Smooth muscle cell (in vitro differentiated cells): ENCODE data around the gene KLF12. TPM values are rescaled to one million over a fixed set of nuclear protein-coding genes. Genes with fewer than 3 reads are reported as not detected.
A peak's percentile ranks its signal among the peaks of the same experiment; 100 is the strongest.

Source experiments
- DNase-seq: peaks from one replicate; lab custom pipeline; 2025; ENCODE audit not compliant: unreplicated experiment; lab: John Stamatoyannopoulos, UW
- H2AFZ ChIP-seq: fragments of 200-600 bp; sonication (generic); 2 replicates; pipeline ENCODE4 v1.6.0; 2016; ENCODE audit warnings: antibody characterized with exemption, low read depth, mild to moderate bottlenecking
- H3F3A ChIP-seq: fragments of 200-600 bp; sonication (generic); 2 replicates; pipeline ENCODE4 v1.6.0; 2017; ENCODE audit warnings: antibody characterized with exemption, low read depth
- H3K27ac ChIP-seq: fragments of 200-600 bp; sonication (generic); 2 replicates; pipeline ENCODE4 v1.5.1; 2016; ENCODE audit warnings: low read depth, mild to moderate bottlenecking
- H3K27me3 ChIP-seq: fragments of 200-600 bp; sonication (generic); 2 replicates; pipeline ENCODE4 v1.6.1; 2016; ENCODE audit warnings: low read depth, mild to moderate bottlenecking
- H3K36me3 ChIP-seq: fragments of 200-600 bp; sonication (generic); 2 replicates; pipeline ENCODE4 v1.5.1; 2016; ENCODE audit warnings: low read depth
- H3K4me1 ChIP-seq: fragments of 200-600 bp; sonication (generic); 2 replicates; pipeline ENCODE4 v1.5.1; 2016; ENCODE audit warnings: low read depth
- H3K4me2 ChIP-seq: fragments of 200-600 bp; sonication (generic); 2 replicates; pipeline ENCODE4 v1.6.0; 2016; ENCODE audit warnings: mild to moderate bottlenecking
- H3K4me3 ChIP-seq: fragments of 200-600 bp; sonication (generic); 2 replicates; pipeline ENCODE4 v1.5.1; 2016; ENCODE audit warnings: mild to moderate bottlenecking
- H3K79me2 ChIP-seq: fragments of 200-600 bp; sonication (generic); 2 replicates; pipeline ENCODE4 v1.6.0; 2016; ENCODE audit warnings: low read depth, mild to moderate bottlenecking
- H3K9ac ChIP-seq: fragments of 200-600 bp; sonication (generic); 2 replicates; pipeline ENCODE4 v1.6.0; 2016; ENCODE audit warnings: low read depth
- H3K9me3 ChIP-seq: fragments of 200-600 bp; sonication (generic); replicated peaks from 2 replicates; pipeline ENCODE4 v1.5.1; 2016; ENCODE audit warnings: low read depth
- H4K20me1 ChIP-seq: fragments of 200-600 bp; sonication (generic); 2 replicates; pipeline ENCODE4 v1.6.0; 2016; ENCODE audit warnings: low read depth
- WGBS: methylation state at CpG from one replicate; pipeline ENCODE4 v1.1.7; 2016; ENCODE audit warnings: low lambda C conversion rate; 5-methylcytosine and 5-hydroxymethylcytosine counted together
- polyA plus RNA-seq: library from polyadenylated mRNA; unstranded; fragments of >200 nt; fragmentation: Nextera tagmentation; extraction: Ambion mirVana; gene quantifications from 2 replicates; pipeline ENCODE4 v1.2.1, GENCODE V29; 2016
- total RNA-seq: library from RNA; depleted of rRNA; stranded (reverse); fragments of >200 nt; gene quantifications from 2 replicates; pipeline ENCODE4 v1.2.3, GENCODE V29; 2014
- TF ChIP-seq, protein P1 (sequence below): fragments of 200-600 bp; sonication (generic); IDR thresholded peaks from 2 replicates; pipeline ENCODE4 v1.5.1; 2017; ENCODE audit warnings: borderline replicate concordance, mild to moderate bottlenecking, antibody characterized with exemption; ENCODE audit not compliant: insufficient read depth, poor library complexity, severe bottlenecking

Gene KLF12
- total and polyA plus RNA-seq, 2 experiments from 2014 or later: 1.3 to 14.6 TPM

- no peaks in the 10 kb centered on the region for H3K9me3 ChIP-seq
- peak overlapping the region; percentile 80 for H2AFZ ChIP-seq
- TF ChIP-seq, protein P1, sequence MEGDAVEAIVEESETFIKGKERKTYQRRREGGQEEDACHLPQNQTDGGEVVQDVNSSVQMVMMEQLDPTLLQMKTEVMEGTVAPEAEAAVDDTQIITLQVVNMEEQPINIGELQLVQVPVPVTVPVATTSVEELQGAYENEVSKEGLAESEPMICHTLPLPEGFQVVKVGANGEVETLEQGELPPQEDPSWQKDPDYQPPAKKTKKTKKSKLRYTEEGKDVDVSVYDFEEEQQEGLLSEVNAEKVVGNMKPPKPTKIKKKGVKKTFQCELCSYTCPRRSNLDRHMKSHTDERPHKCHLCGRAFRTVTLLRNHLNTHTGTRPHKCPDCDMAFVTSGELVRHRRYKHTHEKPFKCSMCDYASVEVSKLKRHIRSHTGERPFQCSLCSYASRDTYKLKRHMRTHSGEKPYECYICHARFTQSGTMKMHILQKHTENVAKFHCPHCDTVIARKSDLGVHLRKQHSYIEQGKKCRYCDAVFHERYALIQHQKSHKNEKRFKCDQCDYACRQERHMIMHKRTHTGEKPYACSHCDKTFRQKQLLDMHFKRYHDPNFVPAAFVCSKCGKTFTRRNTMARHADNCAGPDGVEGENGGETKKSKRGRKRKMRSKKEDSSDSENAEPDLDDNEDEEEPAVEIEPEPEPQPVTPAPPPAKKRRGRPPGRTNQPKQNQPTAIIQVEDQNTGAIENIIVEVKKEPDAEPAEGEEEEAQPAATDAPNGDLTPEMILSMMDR: no peak
- peak overlapping the region; percentile 95 for H3K4me2 ChIP-seq
- H3K4me1 ChIP-seq: peaks cover 17% of the 10 kb centered on the region
- H3K79me2 ChIP-seq: peaks cover 5% of the 10 kb centered on the region
- peak; percentile 35 for DNase-seq
- H3K9ac ChIP-seq: peak overlapping the region; percentile 76
- peaks cover 2% of the 10 kb centered on the region for H4K20me1 ChIP-seq
- H3K36me3 ChIP-seq: no peaks in the 10 kb centered on the region
- 2% methylated on average over 24 of the region's 27 CpGs for WGBS
- H3K4me3 ChIP-seq: peak overlapping the region; percentile 96
- peak overlapping the region; percentile 83 for H3K27ac ChIP-seq
- no peaks in the 10 kb centered on the region for H3K27me3 ChIP-seq
- H3F3A ChIP-seq: peaks cover 10% of the 10 kb centered on the region
These were observed 2.0 kb upstream of the KLF12 start for GRCh38 chr13:74136084-74136658.

GRCh38 chr13:74135326-74136083 lies 1.3 kb upstream of the KLF12 start:
- peak; percentile 45 for DNase-seq
- Histone ChIP-seq H3K4me1 (peaks cover 17% of the 10 kb centered on the region), H3K9me3 (no peaks in the 10 kb centered on the region), H3K79me2 (peaks cover 11% of the 10 kb centered on the region), H3K36me3 (no peaks in the 10 kb centered on the region), H4K20me1 (peaks cover 6% of the 10 kb centered on the region), H3K27ac (peak overlapping the region; percentile 83), H3K4me3 (peak overlapping the region; percentile 96), H2AFZ (peak overlapping the region; percentile 88), H3K9ac (peak overlapping the region; percentile 76), H3K27me3 (no peaks in the 10 kb centered on the region), H3K4me2 (peak overlapping the region; percentile 95), H3F3A (peaks cover 10% of the 10 kb centered on the region)
- TF ChIP-seq, protein P1: no peak
- under 1% methylated on average over 23 of the region's 72 CpGs for WGBS

DNA sequence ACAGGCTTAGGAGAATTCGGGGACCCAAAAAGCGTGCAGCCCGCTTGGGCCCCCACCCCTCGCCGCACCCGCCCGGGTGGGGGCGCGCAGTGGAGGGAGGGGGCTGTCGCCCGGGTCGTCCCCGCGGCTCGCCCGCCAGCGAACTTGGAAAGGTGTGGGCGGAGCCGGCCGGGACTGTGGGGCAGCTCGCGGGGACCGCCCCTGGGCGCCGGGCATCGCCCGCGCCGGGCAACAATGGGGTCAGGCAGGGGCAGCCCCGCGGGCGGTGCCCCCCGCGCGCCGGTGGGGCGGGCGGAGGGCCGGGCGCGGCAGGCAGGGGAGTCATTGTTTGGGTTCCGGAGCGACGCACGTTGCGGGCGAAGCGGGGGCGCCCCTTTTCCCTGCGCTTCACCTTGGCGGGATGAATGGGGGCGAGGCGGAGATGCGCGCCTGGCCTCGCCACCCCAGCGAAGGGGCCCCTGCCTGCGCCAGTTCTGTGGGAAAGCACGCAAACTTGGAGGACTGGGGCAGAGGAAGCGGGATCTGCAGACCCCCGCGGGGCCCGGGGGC lies 647 bp upstream of the KLF12 start:
- WGBS: 1% methylated on average over 29 of the region's 63 CpGs

More for the DNA sequence above, 647 bp upstream of the KLF12 start:
- no peaks in the 10 kb centered on the region for H3K36me3 ChIP-seq
- H3K27me3 ChIP-seq: no peaks in the 10 kb centered on the region
- TF ChIP-seq, protein P1: no peak
- H4K20me1 ChIP-seq: peaks cover 6% of the 10 kb centered on the region
- H3K9ac ChIP-seq: peak overlapping the region; percentile 48
- peaks cover 10% of the 10 kb centered on the region for H3F3A ChIP-seq
- peaks cover 17% of the 10 kb centered on the region for H3K4me1 ChIP-seq
- DNase-seq: peak; percentile 42
- peak overlapping the region; percentile 95 for H3K4me2 ChIP-seq
- no peaks in the 10 kb centered on the region for H3K9me3 ChIP-seq
- H3K27ac ChIP-seq: peak overlapping the region; percentile 83
- peak overlapping the region; percentile 88 for H2AFZ ChIP-seq
- peaks cover 15% of the 10 kb centered on the region for H3K79me2 ChIP-seq
- H3K4me3 ChIP-seq: peak overlapping the region; percentile 96
